Thyroid gland (tissue), 4 donors: ENCODE results near the gene MAMLD1. TPM values are rescaled to one million over a fixed set of nuclear protein-coding genes. Genes with fewer than 3 reads are reported as not detected.
A peak's percentile ranks its signal among the peaks of the same experiment; 100 is the strongest.

Experiments
- DNase-seq, 2 donors: peaks; one replicate each; pipeline ENCODE4 v3.0.0-alpha.2; 2019
- H3K27ac ChIP-seq, 3 donors: fragments of 200-600 bp; sonication (generic); 1 replicate in 2 of 3; 2 replicates in 1 of 3; pipeline ENCODE4 v1.5.1; 2016 to 2019; ENCODE audit warnings: mild to moderate bottlenecking in 1 of 3, moderate library complexity in 1 of 3
- H3K27me3 ChIP-seq: fragments of 200-600 bp; sonication (generic); one replicate; pipeline ENCODE4 v1.5.1; 2019
- H3K36me3 ChIP-seq, 2 donors: fragments of 200-600 bp; sonication (generic); one replicate each; pipeline ENCODE4 v1.5.1; 2016 to 2019
- H3K4me1 ChIP-seq, 2 donors: fragments of 200-600 bp; sonication (generic); one replicate each; pipeline ENCODE4 v1.5.1; 2017 to 2019
- H3K4me3 ChIP-seq, 3 donors: fragments of 200-600 bp; sonication (generic); replicated peaks in 1 of 3; 1 replicate in 2 of 3; 2 replicates in 1 of 3; pipeline ENCODE4 v1.5.1; 2016; ENCODE audit warnings: mild to moderate bottlenecking in 1 of 3
- H3K9me3 ChIP-seq: fragments of 200-600 bp; sonication (generic); one replicate; pipeline ENCODE4 v1.5.1; 2017
- POLR2A ChIP-seq, 2 donors: fragments of 450-650 bp; IDR thresholded peaks; one replicate each; pipeline ENCODE4 v1.6.1; 2017; ENCODE audit warnings: antibody characterized with exemption in 2 of 2, mild to moderate bottlenecking in 2 of 2, moderate library complexity in 1 of 2
- WGBS, 2 donors: methylation state at CpG; one replicate each; pipeline ENCODE4 v1.1.5; 2017; 5-methylcytosine and 5-hydroxymethylcytosine counted together
- intact Hi-C: fragments of 100-400 bp; cut with DNase I; formaldehyde crosslinking; loops from one replicate; pipeline ENCODE4 v1.15.1; 2023
- total RNA-seq, 4 donors: library from RNA; depleted of rRNA; stranded (reverse); fragments of >200 nt; gene quantifications; one replicate each; pipeline ENCODE4 v1.2.3, GENCODE V29; 2016
- TF ChIP-seq, protein P1 (sequence below), 6 experiments: fragments of 200-600 bp in 3 of 6; fragments of 450-650 bp in 3 of 6; sonication (generic) in 3 of 6; IDR thresholded peaks; one replicate each; pipeline ENCODE4 v1.5.1; 2016 to 2019; ENCODE audit warnings: antibody characterized with exemption in 6 of 6, mild to moderate bottlenecking in 2 of 6, inconsistent platforms in 1 of 6, moderate library complexity in 1 of 6

The MAMLD1 gene
- total RNA-seq, 4 donors from 2014 or later: 1.3 to 2.2 (median 1.8) TPM

DNA sequence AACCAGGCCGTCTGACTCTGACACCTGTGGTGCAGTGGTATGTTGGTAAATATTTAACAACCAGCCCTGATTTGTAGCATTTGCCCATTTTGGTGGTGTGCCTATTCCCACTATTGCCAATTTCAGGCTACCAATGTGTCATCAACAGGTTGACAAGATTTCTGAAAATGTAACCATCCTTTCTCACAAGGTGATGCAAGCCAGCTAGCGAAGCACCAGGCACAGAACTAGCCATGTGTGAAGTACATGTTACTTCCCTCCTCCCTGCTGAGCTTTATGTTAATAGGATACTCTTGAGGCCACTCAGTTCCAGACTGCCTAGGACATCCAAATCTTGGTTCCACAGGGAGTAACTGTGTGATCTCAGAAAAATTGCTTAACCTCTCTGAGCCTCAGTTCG is 7.2 kb upstream of the MAMLD1 start:
- 75 to 90% methylated on average over 3 of the region's 3 CpGs for WGBS, 2 donors
- no peaks in the 10 kb centered on the region for H3K4me1 ChIP-seq
- no peak overlapping the region for H3K27ac ChIP-seq
- no peaks in the 10 kb centered on the region for H3K27me3 ChIP-seq
- DNase-seq: no peak
- TF ChIP-seq POLR2A (IDR thresholded peaks at IDR 0.05): no peak
- TF ChIP-seq, protein P1, sequence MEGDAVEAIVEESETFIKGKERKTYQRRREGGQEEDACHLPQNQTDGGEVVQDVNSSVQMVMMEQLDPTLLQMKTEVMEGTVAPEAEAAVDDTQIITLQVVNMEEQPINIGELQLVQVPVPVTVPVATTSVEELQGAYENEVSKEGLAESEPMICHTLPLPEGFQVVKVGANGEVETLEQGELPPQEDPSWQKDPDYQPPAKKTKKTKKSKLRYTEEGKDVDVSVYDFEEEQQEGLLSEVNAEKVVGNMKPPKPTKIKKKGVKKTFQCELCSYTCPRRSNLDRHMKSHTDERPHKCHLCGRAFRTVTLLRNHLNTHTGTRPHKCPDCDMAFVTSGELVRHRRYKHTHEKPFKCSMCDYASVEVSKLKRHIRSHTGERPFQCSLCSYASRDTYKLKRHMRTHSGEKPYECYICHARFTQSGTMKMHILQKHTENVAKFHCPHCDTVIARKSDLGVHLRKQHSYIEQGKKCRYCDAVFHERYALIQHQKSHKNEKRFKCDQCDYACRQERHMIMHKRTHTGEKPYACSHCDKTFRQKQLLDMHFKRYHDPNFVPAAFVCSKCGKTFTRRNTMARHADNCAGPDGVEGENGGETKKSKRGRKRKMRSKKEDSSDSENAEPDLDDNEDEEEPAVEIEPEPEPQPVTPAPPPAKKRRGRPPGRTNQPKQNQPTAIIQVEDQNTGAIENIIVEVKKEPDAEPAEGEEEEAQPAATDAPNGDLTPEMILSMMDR (IDR thresholded peaks at IDR 0.05): no peak
- no peak overlapping the region for H3K4me3 ChIP-seq
- intact Hi-C loops: no loop called here
- H3K36me3 ChIP-seq: no peaks in the 10 kb centered on the region
- no peaks in the 10 kb centered on the region for H3K9me3 ChIP-seq

DNA sequence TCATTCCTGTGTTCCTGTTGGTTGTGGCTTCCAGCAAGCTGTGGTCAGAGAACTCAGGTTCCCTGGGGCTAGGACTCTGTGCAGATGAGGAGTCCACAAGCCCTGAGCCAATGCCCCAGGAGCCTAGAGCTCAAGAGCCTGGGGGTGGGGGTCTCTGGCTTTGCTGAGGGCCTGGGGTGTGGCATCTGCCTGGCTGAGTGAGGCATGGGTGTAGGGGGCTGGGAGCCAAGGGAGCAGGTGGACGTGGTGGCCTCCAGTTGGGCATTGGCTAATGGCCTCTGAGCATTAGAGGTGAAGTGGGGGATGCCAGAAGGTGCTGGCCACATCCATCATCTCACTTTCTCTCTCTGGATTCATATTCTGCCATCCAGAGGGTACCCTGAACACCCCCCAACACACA is 5.3 kb upstream of the MAMLD1 start:
- peaks cover 7 to 8% of the 10 kb centered on the region in 2 donors for H3K4me1 ChIP-seq
- TF ChIP-seq, protein P1 (IDR thresholded peaks at IDR 0.05): no peak
- no peak for TF ChIP-seq POLR2A (IDR thresholded peaks at IDR 0.05)

DNA sequence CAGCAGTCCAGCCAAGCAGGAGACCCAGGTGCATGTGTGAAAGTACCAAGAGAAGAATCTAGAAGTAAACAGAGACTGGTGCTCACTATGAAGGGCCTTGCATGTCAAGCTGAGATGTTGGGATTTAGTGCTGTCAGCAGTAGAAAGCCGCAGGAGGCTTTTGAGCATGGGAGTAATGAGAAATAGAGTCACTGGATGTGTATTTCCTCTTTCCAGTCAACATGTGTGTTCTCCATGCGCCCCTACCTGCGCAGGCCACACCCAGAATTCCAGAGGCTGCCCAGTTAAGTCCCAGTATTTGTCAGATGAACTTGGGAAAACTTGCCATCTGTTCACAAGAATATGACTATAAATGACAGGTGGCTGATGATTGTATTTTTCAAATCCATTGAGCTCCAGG is 4.5 kb upstream of the MAMLD1 start:
- TF ChIP-seq POLR2A (IDR thresholded peaks at IDR 0.05): no peak
- TF ChIP-seq, protein P1 (IDR thresholded peaks at IDR 0.05): no peak
- intact Hi-C loops: no loop called here
- WGBS, 2 donors: 89 to 100% methylated on average over 3 of the region's 3 CpGs
- no peak overlapping the region for H3K4me3 ChIP-seq
- no peaks in the 10 kb centered on the region for H3K36me3 ChIP-seq
- no peak overlapping the region for H3K27ac ChIP-seq
- no peak for DNase-seq
- H3K4me1 ChIP-seq: peaks cover 7 to 8% of the 10 kb centered on the region in 2 donors
- H3K27me3 ChIP-seq: no peaks in the 10 kb centered on the region
- H3K9me3 ChIP-seq: no peaks in the 10 kb centered on the region

More for the DNA sequence above, 5.3 kb upstream of the MAMLD1 start:
- Histone ChIP-seq H3K4me3 (no peak overlapping the region), H3K27ac (no peak overlapping the region), H3K36me3 (no peaks in the 10 kb centered on the region), H3K27me3 (no peaks in the 10 kb centered on the region), H3K9me3 (no peaks in the 10 kb centered on the region)
- no peak for DNase-seq
- WGBS, 2 donors: no CpG with 5 or more reads among the region's 1 CpG
- intact Hi-C loops: no loop called here

DNA sequence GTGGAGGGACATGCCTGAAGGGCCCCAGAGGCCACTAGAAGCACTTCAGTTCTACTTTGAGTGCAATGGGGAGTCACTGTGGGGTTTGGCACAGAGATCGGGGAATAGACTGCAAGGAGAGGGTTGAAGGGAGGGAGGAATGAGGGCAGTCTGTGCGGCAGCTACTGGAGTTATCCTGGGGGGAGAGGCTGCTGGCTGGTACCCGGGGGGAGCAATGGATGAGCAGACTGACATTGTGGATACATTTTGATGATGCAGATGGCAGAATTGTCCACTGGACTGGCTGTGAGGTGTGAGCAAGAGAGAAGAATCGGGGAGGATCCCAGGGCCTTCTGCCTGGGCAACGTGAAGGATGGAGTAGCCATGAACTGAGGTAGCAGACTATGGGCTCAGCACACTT is 2.8 kb upstream of the MAMLD1 start:
- TF ChIP-seq, protein P1 (IDR thresholded peaks at IDR 0.05): no peak
- TF ChIP-seq POLR2A (IDR thresholded peaks at IDR 0.05): no peak

DNA sequence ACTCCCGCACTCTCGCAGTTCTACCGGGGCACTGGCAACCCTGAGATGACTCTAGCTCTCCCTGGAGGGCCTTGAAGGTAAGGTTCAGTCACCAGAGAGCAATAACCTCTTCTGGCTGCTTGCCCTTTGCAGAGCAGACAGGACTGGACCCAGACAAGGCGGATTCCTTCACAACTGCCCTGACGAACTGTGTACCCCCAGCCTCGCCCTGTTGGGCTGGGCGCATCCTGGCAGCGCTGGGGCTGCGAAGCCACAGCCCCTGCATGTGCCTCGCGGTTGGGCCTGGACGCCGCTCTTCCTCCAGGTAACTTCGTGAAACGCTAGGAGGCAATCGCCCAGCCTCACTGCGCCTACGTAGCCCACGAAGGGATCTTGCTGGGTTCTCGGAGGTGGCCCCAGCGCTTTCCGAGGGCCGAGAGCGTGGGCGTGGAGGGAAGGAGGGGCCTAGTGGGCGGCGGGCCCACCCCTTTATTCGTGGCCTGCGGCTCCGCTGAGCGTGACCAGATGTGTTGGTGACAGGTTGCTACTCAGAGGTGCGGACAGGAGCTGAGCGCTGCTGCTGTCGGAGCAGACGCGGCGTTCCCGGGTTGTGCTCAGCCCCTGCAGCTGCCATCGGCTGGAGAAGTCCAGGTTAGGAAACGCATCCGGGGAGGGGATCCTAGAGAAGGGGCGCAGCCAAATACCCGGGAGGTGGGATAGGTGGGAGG is 1.9 kb upstream of the MAMLD1 start:
- peak; percentile 6 to 14 for DNase-seq
- peak overlapping the region in 1 of 3 donors; percentile 12 for H3K4me3 ChIP-seq
- H3K27ac ChIP-seq: no peak overlapping the region
- peaks cover 7 to 8% of the 10 kb centered on the region in 2 donors for H3K4me1 ChIP-seq
- no peak for TF ChIP-seq POLR2A (IDR thresholded peaks at IDR 0.05)
- TF ChIP-seq, protein P1 (IDR thresholded peaks at IDR 0.05): no peak
- 2 to 11% methylated on average over 9 of the region's 43 CpGs for WGBS, 2 donors
- no peaks in the 10 kb centered on the region for H3K36me3 ChIP-seq
- intact Hi-C loops: no loop called here
- no peaks in the 10 kb centered on the region for H3K27me3 ChIP-seq
- no peaks in the 10 kb centered on the region for H3K9me3 ChIP-seq

More for the DNA sequence above, 2.8 kb upstream of the MAMLD1 start:
- Histone ChIP-seq H3K4me3 (no peak overlapping the region), H3K4me1 (peaks cover 7 to 8% of the 10 kb centered on the region in 2 donors), H3K27me3 (no peaks in the 10 kb centered on the region), H3K27ac (no peak overlapping the region), H3K36me3 (no peaks in the 10 kb centered on the region), H3K9me3 (no peaks in the 10 kb centered on the region)
- 70 to 82% methylated on average over 5 of the region's 5 CpGs for WGBS, 2 donors
- no peak for DNase-seq
- intact Hi-C loops: no loop called here
